Fibroblast of skin of back (primary cell): ENCODE data around the gene ATPAF1.
A peak's percentile ranks its signal among the peaks of the same experiment; 100 is the strongest.

Experiments
- DNase-seq: peaks from one replicate; pipeline ENCODE4 v3.0.0-alpha.2; 2013

The ATPAF1 gene

DNA sequence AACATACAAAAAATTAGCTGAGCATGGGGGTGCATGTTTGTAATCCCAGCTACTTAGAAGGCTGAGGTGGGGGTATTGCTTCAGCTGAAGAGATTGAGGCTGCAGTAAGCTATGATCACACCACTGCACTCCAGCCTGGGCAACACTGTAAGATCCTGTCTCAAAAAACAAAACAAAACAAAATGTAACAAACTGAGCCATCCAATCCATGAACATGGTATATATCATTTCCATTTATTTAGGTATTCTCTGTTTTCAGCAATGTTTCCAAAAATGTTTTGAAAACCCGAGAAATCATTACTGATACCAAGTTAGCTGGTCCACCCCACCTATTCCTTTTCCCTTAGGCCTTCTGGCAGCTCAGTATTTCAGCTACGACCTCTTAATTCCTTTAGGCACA lies 18.4 kb downstream of the ATPAF1 start:
- no peak for DNase-seq

DNA sequence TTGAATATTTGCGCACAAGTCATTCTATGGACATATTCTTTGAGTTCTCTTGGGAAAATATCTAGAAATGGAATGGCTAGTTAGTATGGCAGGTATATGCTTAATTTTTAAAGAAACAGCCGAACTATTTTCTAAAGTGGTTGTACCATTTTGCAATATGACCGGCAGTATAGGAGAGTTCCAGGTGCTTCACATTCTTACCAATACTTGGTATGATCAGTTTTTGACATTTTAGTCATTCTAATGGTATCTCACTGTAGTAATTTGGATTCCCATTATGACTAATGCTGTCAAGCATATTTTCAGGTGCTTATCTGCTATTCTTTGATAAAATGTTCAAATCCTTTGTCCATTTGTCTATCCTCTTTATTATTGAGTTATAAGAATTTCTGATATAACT lies 20.6 kb downstream of the ATPAF1 start:
- no peak for DNase-seq

DNA sequence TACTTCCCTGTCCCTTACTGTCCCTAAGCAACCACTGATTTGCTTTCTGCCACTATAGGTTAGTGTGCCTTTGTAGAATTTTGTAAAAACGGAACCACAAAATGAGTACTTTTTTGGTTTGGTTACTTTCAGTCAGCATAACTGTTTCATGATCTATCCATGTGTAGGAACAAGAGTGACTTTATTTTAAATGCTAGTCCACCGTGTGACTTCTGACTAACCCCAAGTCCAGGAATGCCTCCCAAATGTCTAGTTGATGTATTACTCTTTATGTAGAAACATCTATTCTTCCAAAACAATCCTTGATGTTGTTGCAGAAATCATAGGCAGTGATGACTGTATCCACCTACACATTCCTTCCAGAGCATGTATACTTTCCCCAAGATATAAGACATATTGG lies 21.3 kb downstream of the ATPAF1 start:
- DNase-seq: no peak

DNA sequence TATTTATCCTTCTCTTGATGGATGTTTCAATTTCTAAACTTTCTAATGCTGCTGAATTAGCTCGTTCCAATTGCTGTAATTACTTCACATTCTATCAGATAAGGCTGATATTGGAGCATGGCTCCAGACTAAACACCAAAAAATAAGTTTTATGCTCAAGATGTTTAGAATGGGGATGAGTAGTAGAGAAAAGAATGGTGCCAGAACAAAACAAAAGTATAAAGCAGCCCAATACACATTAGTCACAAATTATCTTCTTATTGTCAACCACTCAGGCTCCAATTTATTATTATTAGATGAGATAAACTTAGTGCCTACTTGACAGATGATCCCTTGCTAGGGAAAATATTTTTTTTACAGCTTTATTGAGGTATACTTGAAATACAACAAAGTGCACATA lies 21.8 kb downstream of the ATPAF1 start:
- DNase-seq: no peak

DNA sequence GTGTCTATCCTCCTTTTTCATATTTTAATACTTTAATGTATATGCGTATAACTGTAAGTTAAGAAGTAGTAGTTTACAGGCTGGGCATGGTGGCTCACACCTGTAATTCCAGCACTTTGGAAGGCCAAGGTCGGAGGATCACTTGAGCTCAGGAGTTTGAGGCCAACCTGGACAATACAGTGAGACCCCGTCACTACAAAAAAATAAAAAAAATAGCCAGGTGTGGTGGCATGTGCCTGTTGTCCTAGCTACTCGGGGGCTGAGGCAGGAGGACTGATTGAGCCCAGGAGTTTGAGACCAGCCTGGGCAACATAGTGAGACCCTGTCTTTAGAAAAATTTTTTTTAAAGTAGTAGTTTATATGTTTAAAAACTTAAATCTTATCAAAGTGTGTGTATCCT lies 22.3 kb downstream of the ATPAF1 start:
- no peak for DNase-seq

DNA sequence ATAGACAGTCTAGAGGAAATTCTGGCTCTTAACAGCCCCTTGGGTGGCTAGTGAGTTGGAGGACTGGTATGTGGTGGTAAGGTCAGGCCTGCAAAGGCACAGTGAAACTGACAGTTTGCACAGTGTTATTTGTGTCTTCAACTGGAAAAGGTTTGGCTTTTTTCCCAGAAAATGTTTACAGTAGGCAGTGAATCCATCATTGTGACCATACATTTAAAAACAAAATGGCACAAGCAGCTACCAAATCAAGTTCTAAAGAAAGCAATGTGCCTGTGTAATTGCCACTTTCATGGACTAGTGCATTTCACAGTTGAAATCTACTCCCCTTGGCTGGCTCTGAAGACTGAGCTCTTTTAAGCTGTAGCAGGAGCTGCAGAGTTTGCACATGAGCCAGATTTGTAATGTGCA lies 24.8 kb downstream of the ATPAF1 start:
- DNase-seq: peak; percentile 85

DNA sequence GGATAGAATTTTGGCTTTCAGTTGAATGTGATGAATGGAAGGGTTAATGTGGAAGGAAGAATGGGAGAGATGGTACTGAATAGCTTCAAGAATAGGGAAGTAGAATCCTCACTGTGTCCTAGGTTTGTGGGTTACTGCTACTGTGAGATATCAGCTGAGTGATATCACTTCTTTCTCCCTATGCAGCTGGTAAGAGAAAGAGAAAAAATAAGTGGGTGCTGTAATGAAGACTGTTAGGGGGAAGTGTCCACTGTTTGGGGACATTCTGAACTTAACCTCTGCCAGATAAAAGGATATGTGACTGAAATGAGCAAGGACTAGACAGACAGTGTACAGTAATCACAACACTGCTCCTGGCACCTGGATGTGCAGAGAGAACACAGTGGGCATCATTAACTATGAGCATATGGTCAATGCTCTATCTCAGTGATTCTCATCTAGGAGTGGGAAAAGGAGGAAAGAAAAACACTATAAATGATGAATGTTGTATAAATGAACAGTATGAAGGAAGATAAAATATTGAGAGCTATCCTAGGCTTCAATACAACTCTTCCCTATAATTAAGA lies 26.0 kb downstream of the ATPAF1 start:
- no peak for DNase-seq

DNA sequence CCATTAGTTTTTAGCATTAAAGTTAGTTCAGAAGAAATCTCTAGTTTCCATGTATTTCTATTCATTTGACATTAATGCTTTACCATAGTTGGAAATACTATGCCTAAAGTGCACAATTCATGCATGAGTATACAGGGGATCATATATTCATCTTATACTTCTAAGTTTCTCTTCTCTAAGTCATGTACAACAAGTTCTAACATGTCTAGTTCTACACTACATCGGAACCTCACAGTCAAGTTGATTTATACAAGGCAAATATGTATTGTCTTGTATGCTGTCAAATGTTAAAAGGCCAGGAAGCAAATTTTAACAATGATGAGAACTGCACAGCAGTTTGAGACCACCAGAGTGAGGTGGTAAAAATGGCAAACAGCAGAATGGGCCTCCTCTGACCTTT lies 28.6 kb downstream of the ATPAF1 start:
- DNase-seq: no peak

DNA sequence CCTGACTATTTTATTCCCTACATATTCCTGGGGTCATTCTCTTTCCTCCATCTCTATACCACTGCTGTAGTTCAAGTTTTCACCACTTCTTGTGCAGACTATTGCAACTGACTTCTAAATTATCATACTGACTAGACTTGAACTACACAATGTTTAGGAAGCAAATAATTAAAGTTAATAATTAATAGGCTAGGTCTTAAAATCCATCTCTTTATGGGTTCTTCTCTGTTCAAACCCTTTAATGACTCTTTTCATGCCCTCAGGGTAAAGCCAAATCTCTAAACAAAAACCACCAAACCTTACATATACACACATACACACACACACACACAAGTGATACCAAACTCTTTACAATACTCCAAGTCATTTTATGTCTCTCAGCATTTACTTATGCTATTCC lies 29.2 kb downstream of the ATPAF1 start:
- DNase-seq: no peak

DNA sequence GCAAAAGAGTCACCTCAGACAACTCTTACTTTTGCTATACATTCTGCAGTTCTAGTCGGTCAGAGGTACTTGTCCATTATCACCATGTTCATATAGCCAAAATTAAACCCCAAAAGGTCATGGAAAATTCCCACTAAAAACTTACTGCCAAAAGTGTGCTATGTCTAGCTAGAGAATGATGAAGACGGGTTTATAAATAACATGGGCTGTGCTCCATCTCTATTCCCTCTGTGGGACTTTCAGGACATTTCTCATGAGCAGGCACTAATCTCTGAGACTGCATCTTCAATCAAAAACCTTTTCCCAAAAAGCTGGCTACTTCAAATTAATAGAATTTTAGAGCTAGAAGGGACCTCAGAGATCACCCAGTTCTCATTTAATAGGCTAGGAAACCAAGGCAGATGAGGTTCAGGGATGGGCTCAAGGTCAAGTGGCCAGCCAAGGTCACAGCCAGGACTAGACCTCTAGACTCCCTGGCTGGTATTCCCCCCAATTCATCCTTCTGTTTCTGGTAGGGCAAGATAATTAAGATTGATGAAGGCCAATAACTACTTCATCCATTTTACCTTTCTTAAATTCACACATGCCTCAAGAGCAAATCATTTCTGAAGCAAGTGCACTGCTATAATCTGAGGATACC lies 30.6 kb downstream of the ATPAF1 start:
- no peak for DNase-seq

DNA sequence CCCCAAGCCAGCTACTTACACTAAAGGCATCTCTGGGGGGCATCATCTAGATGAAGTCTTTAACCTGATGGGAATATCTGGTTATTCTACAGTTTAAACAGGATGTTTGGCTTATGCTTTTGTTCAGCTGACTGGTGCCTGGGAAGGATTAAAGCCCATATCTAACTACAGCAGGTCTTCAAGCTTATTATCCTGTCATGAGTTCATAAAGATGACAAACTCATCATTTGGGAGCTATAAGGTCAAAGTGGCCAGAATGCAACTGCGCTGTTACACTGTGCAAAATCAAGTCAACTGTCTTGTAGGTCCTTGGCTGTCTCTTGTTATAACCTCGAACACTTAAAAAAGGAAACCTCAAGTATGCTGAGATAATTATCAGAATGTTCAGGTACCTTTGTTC lies 33.0 kb downstream of the ATPAF1 start:
- DNase-seq: no peak

DNA sequence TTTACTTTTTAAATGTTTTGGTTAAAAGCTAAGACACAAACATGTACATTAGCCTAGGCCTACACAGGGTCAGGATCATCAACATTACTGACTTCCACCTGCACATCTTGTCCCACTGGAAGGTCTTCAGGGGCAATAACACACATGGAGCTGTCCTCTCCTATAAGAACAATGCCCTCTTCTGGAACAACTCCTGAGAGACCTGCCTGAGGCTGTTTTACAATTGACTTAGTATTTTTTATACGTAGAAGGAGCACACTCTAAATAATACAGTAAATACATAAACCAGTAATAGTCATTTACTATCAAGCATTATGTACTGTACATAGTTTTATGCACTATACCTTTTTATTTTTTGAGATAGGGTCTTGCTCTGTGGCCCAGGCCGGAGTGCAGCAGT lies 37.4 kb downstream of the ATPAF1 start:
- no peak for DNase-seq

DNA sequence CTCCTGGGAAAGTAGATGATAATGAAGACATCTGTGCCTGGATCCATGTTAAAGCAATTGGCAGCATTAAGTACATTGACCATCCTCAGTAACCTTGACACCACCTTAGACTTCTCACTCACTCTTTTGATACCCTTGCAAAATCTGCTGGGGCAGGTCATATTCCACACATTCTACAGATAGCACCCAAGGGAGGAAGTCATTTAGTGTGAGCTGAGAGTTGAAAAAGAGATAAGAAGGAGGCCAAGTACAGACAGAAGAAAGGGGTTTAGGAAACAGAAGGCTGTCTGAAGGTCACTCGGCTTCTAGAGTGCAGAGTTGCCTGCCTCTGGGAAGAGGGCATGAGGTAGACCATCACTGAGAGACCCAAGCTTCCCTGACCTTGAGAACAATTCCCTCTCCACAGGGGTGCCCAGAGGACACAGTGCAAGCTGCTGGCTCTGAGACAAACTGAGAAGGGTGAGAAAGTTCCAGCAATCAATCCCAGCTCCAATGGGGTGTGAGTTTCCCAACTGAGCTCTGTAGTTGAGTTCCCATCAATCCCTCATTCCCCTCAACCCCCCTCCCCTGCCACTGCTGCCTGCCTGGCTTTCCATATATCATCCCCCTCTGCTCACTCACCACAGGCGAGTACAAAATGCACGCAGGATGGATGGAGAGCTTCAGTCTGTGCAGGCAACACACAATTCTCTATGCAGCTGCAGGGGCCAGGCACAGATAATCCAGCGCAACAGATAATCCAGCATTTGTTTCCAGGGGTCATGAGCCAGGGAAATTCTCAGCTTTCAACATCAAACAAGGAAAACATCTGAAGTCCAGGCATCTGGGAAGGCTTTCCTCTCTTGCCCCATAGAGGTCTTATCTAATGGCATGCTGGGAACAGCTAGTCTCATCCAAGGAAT lies 44.2 kb downstream of the ATPAF1 start:
- DNase-seq: no peak

DNA sequence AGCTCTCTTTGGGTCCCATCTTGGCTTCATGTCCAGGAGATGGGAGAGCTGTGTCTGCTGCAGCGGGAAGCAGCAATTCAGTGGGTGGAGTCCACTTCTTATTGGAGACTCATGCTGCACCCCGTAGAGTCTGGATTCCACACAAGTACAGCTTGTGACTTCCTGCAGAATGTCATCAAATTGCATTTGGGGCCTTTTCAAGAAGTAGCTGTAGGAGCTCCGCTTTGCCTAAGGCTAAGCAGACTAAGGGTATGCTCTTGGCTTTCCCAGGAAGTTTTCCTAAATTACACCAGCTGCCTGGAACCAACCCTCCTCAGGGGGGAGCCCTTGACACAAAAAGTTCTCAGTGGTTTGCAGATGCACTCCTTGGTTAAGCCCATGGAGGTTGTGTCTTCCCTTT lies 45.8 kb downstream of the ATPAF1 start:
- DNase-seq: peak; percentile 45

DNA sequence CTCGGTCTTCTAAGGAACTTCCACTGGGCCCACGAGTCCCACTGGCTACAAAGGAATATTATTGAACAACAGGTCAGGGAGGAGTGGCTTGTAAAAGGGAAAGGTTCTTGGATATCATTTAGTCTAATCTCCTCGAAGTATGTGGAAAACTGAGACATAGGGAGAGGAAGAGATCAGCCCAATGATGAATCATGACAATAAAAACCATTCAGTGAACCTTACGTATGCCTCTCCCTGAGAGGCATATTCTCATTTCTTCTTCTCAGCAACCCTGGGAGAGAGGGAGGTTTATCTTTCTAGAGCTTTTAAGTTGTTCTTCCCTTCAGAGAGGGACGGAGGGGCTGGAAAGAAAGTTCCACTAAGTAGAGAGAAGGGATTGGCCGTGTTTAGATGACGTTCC lies 46.2 kb downstream of the ATPAF1 start:
- no peak for DNase-seq

DNA sequence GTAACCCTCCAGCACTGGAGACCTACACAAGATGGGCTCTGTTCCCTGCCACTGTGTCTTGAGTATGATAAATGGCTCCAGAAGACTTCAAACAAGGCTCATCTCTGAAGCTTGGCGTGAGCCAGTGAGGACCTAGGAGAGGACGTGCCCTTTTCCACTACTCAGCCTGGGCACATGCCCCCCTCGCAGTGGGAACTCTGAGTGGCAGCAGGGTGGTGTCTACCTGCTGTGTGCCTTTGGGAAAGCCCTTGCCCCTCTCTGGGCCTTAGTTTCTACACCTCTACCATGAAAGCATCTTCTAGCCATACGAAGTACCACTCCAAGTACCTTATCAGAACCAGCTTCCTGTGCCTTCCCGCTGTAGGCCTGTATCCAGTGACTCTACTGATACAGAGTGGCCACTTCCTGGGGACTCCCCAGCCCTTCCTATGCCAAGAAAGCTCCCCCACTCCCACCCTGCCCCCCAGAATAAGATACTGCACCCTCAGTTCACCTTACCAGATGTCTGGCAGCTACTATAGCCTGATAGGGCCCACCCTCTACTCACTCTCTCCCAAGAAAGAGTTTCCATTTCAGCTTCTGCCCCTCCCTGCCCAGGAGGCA lies 48.4 kb downstream of the ATPAF1 start:
- DNase-seq: no peak

DNA sequence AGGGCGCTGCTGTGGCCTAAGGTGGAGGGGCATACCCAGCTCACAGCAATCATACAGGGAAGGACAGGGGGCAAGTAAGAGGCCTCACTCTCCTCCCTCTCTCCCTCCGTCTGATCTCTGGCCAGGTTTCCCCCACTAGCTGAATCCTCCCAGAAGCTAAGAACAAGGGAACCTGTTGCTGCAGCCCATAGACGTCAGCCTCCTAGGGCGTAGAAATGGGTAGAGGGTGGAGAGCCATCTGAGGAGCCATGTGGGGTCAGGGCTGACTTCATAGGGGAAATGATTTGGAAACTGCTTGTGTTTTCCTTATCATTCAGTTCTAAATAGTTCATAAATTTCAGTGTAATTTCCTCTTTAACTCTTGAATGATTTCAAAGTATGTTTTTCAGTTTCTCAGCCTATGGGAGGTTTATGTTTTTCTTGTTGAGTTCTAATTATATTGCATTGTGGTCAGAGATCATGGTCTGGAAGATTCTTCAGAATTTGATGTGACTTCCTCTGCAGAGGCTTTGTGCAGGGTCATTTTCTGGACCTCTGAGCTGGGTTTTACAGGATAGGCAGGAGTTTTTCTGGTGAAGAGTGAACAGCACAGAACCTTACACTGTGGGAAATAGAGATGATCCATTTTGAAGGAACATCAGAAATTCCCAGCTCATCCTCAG lies 49.3 kb downstream of the ATPAF1 start:
- no peak for DNase-seq

DNA sequence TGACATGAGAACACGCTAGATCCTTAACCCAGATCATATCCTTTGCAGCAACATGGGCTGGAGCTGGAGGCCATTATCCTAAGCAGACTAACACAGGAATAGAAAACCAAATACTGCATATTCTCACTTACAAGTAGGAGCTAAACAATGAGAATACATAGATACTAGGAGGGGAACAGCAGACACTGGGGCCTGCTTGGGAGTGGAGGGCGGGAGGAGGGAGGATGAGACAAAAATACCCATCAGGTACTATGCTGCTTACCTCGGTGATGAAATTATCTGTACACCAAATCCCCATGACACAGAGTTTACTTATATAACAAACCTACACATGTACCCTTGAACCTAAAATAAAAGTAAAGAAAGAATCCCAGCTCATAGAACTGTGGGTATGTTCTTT lies 50.3 kb downstream of the ATPAF1 start:
- no peak for DNase-seq

DNA sequence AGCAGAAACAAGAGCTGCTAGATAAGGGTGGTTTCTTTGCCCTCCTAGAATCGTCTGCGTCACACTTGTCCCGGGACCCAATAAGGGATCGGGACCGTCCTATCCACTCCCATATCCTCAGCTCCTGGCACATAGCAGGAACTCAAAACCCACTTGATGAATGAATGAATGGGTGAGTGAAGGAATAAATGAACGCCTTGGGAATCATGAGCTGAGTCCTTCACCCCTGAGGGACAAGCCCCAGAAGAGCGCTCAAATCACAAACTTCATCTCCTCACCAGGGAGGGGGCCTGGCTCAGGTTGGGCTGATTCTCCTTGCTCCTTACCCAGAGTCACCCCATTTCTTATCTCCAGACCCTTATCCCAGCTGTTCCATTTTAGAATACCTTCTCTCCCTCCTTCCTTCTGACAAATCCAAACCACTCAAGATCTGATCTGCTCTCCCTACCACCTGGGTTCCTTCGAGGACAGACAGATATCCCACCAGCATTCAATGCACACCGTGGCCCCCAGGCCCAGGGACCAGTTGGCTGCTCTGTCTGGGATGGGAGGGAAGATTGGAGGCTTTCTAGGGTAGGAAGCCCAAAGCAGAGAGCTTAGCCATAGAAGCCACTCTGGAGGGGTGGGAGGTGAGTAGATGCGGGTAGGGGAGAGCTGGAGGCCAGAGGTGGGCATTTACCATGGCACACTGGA lies 50.9 kb downstream of the ATPAF1 start:
- no peak for DNase-seq

DNA sequence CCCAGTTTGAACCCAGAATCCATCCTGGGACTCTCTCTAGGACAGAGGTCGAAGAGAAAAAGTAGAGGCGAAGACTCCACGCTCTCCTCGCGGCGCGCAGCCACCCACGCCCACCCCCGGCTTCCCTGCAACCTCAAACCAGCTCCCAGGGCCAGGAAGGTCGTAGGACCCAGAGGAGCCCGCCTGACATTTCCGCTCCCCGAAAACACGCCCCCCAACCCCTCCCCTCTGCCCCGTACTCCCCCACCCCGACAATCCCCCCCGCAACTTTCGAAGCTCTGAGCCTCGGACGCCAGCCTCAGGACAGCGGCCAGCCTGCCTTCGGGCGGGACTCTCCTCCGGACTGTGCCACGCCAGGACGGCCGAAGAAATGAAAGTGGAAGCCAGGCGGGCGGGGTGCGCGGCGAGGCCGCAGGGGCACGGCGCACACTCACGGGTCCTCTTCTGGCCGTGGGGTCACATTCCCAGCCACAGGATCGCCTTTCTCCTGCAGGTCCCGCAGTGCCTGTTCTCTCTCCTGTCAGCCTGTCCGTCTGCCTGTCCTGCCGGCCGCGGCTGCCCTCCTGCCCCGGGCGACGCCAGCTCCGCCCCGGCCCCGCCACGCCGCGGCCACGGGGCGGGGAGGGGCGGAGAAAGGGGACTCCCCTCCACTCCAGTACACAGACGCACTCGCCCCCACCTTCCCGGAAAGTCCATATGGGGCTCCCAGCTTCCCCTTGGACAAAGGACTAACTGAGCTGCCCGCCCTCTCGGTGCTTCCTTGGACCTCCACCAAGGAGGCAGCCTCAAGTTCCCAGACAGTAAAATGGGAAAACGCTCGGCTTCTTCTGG lies 51.7 kb downstream of the ATPAF1 start, which contains the start of gene MOB3C:
MOB3C (minus strand) TSS at position 535 of the 831 bp plus-strand sequence. CDS start 3,490 bp downstream, outside the sequence.
- peak; percentile 84 for DNase-seq

DNA sequence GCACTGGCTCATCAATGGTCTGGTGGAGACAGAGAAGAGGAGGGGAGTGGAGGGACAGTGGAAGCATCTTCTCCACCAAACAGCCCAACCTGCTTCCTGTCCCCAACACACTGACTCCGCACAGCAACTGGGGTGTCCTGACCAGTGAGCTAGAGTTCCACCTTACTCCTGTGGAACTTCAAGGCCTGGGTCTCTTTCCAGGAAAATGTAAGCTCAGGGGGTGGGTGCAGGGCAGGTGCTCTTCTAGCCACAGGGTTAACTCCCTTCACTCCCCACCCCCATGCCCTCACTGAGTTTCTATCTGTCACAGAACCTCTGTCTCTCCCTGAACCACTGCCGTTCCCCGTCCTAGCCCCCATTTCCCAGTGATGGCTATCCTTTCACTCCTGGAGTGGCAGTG lies 52.4 kb downstream of the ATPAF1 start:
- no peak for DNase-seq
